Keratinocyte (primary cell): ENCODE measurements around the gene BPTF. TPM values are rescaled to one million over a fixed set of nuclear protein-coding genes. Genes with fewer than 3 reads are reported as not detected.
A peak's percentile ranks its signal among the peaks of the same experiment; 100 is the strongest.

Experiments
- DNase-seq: peaks from one replicate; pipeline ENCODE4 v3.0.0-alpha.2; 2011; ENCODE audit warnings: low read depth, missing footprints, low spot score
- FAIRE-seq: peaks from 2 replicates; lab custom pipeline; 2011; peaks lifted over from hg19 to GRCh38; lab: Jason Lieb, UNC
- H2AFZ ChIP-seq: 2 replicates; pipeline ENCODE4 v1.6.0; 2012; ENCODE audit warnings: low read length, control low read depth, inconsistent platforms; ENCODE audit not compliant: control insufficient read depth
- H3K27ac ChIP-seq: 2 replicates; pipeline ENCODE4 v1.5.1; 2011; ENCODE audit warnings: low read length; ENCODE audit not compliant: control insufficient read depth, insufficient read depth
- H3K27me3 ChIP-seq: 3 replicates; pipeline ENCODE4 v1.6.0; 2011; ENCODE audit warnings: low read length; ENCODE audit not compliant: control insufficient read depth, insufficient read depth; ENCODE audit errors: extremely low read depth
- H3K36me3 ChIP-seq, 2 experiments: 2 replicates in 1 of 2; 3 replicates in 1 of 2; pipeline ENCODE4 v1.5.1; 2011; ENCODE audit warnings: low read length in 2 of 2, mild to moderate bottlenecking in 1 of 2; ENCODE audit not compliant: control insufficient read depth in 2 of 2, insufficient read depth in 2 of 2; ENCODE audit errors: extremely low read depth in 1 of 2
- H3K4me1 ChIP-seq: 3 replicates; pipeline ENCODE4 v1.5.1; 2011; ENCODE audit warnings: low read length; ENCODE audit not compliant: control insufficient read depth, insufficient read depth; ENCODE audit errors: extremely low read depth
- H3K4me2 ChIP-seq: 3 replicates; pipeline ENCODE4 v1.6.0; 2011; ENCODE audit warnings: low read depth, low read length; ENCODE audit not compliant: control insufficient read depth, insufficient read depth; ENCODE audit errors: extremely low read depth
- H3K4me3 ChIP-seq, 3 experiments: fragments of 200-600 bp in 1 of 3; sonication (generic) in 1 of 3; 2 replicates in 2 of 3; 3 replicates in 1 of 3; pipeline ENCODE4 v1.5.1; 2011 to 2016; ENCODE audit warnings: low read length in 3 of 3, mild to moderate bottlenecking in 3 of 3, control low read depth in 2 of 3, inconsistent platforms in 1 of 3, low read depth in 1 of 3, mixed read lengths in 1 of 3, mixed run types in 1 of 3, moderate library complexity in 1 of 3; ENCODE audit not compliant: control insufficient read depth in 2 of 3, insufficient read depth in 2 of 3; ENCODE audit errors: extremely low read depth in 1 of 3
- H3K79me2 ChIP-seq: 2 replicates; pipeline ENCODE4 v1.6.0; 2012; ENCODE audit warnings: low read length; ENCODE audit not compliant: control insufficient read depth, insufficient read depth
- H3K9ac ChIP-seq: 3 replicates; pipeline ENCODE4 v1.6.0; 2011; ENCODE audit warnings: low read length; ENCODE audit not compliant: control insufficient read depth, insufficient read depth; ENCODE audit errors: extremely low read depth
- H3K9me1 ChIP-seq: 3 replicates; pipeline ENCODE4 v1.6.0; 2011; ENCODE audit warnings: low read length; ENCODE audit not compliant: control insufficient read depth, insufficient read depth; ENCODE audit errors: extremely low read depth
- H3K9me3 ChIP-seq: 2 replicates; pipeline ENCODE4 v1.5.1; 2012; ENCODE audit warnings: low read depth, low read length; ENCODE audit not compliant: control insufficient read depth
- H4K20me1 ChIP-seq: 3 replicates; pipeline ENCODE4 v1.6.0; 2011; ENCODE audit warnings: low read length; ENCODE audit not compliant: control insufficient read depth, insufficient read depth; ENCODE audit errors: extremely low read depth
- CTCF ChIP-seq, 3 experiments: IDR thresholded peaks in 1 of 3; conservative IDR thresholded peaks in 1 of 3; optimal IDR thresholded peaks in 1 of 3; 2 replicates in 2 of 3; 3 replicates in 1 of 3; pipeline versions ENCODE3 to v1.5.1; 2011; ENCODE audit warnings: low read length in 3 of 3, mild to moderate bottlenecking in 3 of 3, moderate library complexity in 2 of 3, control low read depth in 1 of 3, inconsistent platforms in 1 of 3; ENCODE audit not compliant: insufficient read depth in 2 of 3; ENCODE audit errors: extremely low read depth in 1 of 3
- EZH2 ChIP-seq: IDR thresholded peaks from one replicate; pipeline ENCODE4 v1.6.1; 2012; ENCODE audit warnings: inconsistent platforms, mild to moderate bottlenecking, low read length, moderate library complexity
- dilution Hi-C: fragments of 300-500 bp; cut with MboI; formaldehyde crosslinking; loops from one replicate; pipeline ENCODE4 v1.7.0; 2020; ENCODE audit warnings: low sequenced_read_pairs; ENCODE audit not compliant: extremely low pct_ligation_motif_present
- polyA plus RNA-seq, 5 experiments: library from polyadenylated mRNA; depleted of rRNA in 3 of 5; stranded (reverse) in 3 of 5; stranded (forward) in 1 of 5; unstranded in 1 of 5; fragments of >200 nt; gene quantifications; 1 replicate in 1 of 5; 2 replicates in 3 of 5; 3 replicates in 1 of 5; pipeline versions ENCODE4 v1.2.1 to v1.2.3, GENCODE V29; 2011 to 2012; ENCODE audit warnings: missing spikeins in 2 of 5, low read depth in 1 of 5, low replicate concordance in 1 of 5

BPTF gene
- polyA plus RNA-seq, 1 donor (not counting 4 experiments of a cell fraction or from before 2014, with no cell fraction given) = 28.3 TPM

GRCh38 chr17:68019336-68019674, 194.0 kb downstream of the BPTF start:
- Histone ChIP-seq H4K20me1 (no peaks in the 10 kb centered on the region), H3K9me1 (no peaks in the 10 kb centered on the region), H3K4me2 (peak overlapping the region; percentile 30), H3K4me3 (no peak overlapping the region), H3K9me3 (no peaks in the 10 kb centered on the region), H3K27ac (no peak overlapping the region), H3K27me3 (no peaks in the 10 kb centered on the region), H3K36me3 (no peaks in the 10 kb centered on the region), H3K79me2 (no peaks in the 10 kb centered on the region), H2AFZ (no peak overlapping the region), H3K9ac (no peak overlapping the region), H3K4me1 (peaks cover 7% of the 10 kb centered on the region)
- dilution Hi-C loops = no loop called here
- FAIRE-seq = no peak
- TF ChIP-seq CTCF (optimal IDR thresholded peaks at IDR 0.05 in 1 of 3, IDR thresholded peaks at IDR 0.05 in 1 of 3, conservative IDR thresholded peaks at IDR 0.05 in 1 of 3; ENCODE audit: extremely low read depth in 1 of 3, insufficient read depth in 2 of 3, low read length in 3 of 3) = no peak
- no peak for TF ChIP-seq EZH2
- no peak for DNase-seq

GRCh38 chr17:68019675-68020408, 194.5 kb downstream of the BPTF start:
- Histone ChIP-seq H3K27me3 (no peaks in the 10 kb centered on the region), H3K79me2 (no peaks in the 10 kb centered on the region), H3K4me1 (peaks cover 7% of the 10 kb centered on the region), H3K9me1 (no peaks in the 10 kb centered on the region), H3K4me2 (peak overlapping the region; percentile 96), H4K20me1 (no peaks in the 10 kb centered on the region), H3K9me3 (no peaks in the 10 kb centered on the region), H3K4me3 (peak overlapping the region; percentile 45 to 84 (median 64)), H3K27ac (peak overlapping the region; percentile 64), H2AFZ (peak overlapping the region; percentile 96), H3K9ac (peak overlapping the region; percentile 80), H3K36me3 (no peaks in the 10 kb centered on the region)
- TF ChIP-seq CTCF (optimal IDR thresholded peaks at IDR 0.05 in 1 of 3, IDR thresholded peaks at IDR 0.05 in 1 of 3, conservative IDR thresholded peaks at IDR 0.05 in 1 of 3; ENCODE audit: extremely low read depth in 1 of 3, insufficient read depth in 2 of 3, low read length in 3 of 3) = peak; percentile 19 to 28 (median 22)
- TF ChIP-seq EZH2 = no peak
- DNase-seq (peak; percentile 81), FAIRE-seq (no peak)
- dilution Hi-C loops = no loop called here
